Panc1 (cell line): Measurements from ENCODE around the gene DHRS13.

Experiments
- CTCF ChIP-seq: fragments of 450-650 bp; IDR thresholded peaks from 2 replicates; pipeline ENCODE4 v1.5.1; 2017; ENCODE audit warnings: mild to moderate bottlenecking
- POLR2AphosphoS5 ChIP-seq: IDR thresholded peaks from 2 replicates; pipeline ENCODE4 v1.6.1; 2012; ENCODE audit warnings: mild to moderate bottlenecking, low read depth, low read length, moderate library complexity
- SIN3A ChIP-seq: IDR thresholded peaks from 2 replicates; pipeline ENCODE4 v1.6.1; 2012; ENCODE audit warnings: low read depth, mild to moderate bottlenecking, low read length, moderate library complexity, borderline replicate concordance; ENCODE audit not compliant: insufficient read depth

- TF ChIP-seq SIN3A = no peak
- 0 out of 2 replicates have a peak, but pooled peaks have one; percentile 0 for TF ChIP-seq CTCF
- no peak; the same call in 1 of the 2 replicates for TF ChIP-seq POLR2AphosphoS5
Observed at GRCh38 chr17:28897769-28898526, 4.9 kb downstream of the DHRS13 start.
